ENCODE measurements around the gene LINGO4. TPM values are rescaled to one million over a fixed set of nuclear protein-coding genes. Genes with fewer than 3 reads are reported as not detected.

LINGO4 gene
- polyA plus RNA-seq, 6 donors from 2014 or later, result not detected

- peak overlapping the region in 1 of 6 donors; percentile 13 for H3K27ac Mint-ChIP-seq
- H3K36me3 Mint-ChIP-seq, result no peaks in the 10 kb centered on the region
- peaks cover 18 to 27% (median 20%) of the 10 kb centered on the region in 3 donors for H3K4me1 Mint-ChIP-seq
These were observed 24.8 kb upstream of the LINGO4 start for GRCh38 chr1:151830055-151830454.

GRCh38 chr1:151829352-151830046, 24.3 kb upstream of the LINGO4 start:
- peak overlapping the region in 1 of 8 donors; percentile 12 for H3K4me3 Mint-ChIP-seq
- H3K27me3 Mint-ChIP-seq, result peaks cover 8 to 44% (median 35%) of the 10 kb centered on the region in 3 donors
- DNase-seq (no peak), ATAC-seq (ENCODE audit: low read depth in 2 of 2) (no peak)
- no peaks in the 10 kb centered on the region for H3K9me3 Mint-ChIP-seq
- no peaks in the 10 kb centered on the region for H3K36me3 Mint-ChIP-seq
- H3K27ac Mint-ChIP-seq, result peak overlapping the region in 3 of 6 donors; percentile 13 to 49 (median 23)
- H3K4me1 Mint-ChIP-seq, result peaks cover 18 to 27% (median 20%) of the 10 kb centered on the region in 3 donors

More at GRCh38 chr1:151830055-151830454, 24.8 kb upstream of the LINGO4 start:
- Mint-ChIP-seq H3K27me3 (peaks cover 8 to 38% (median 30%) of the 10 kb centered on the region in 3 donors), H3K9me3 (no peaks in the 10 kb centered on the region), H3K4me3 (no peak overlapping the region)
- DNase-seq (no peak), ATAC-seq (ENCODE audit: low read depth in 2 of 2) (no peak)

GRCh38 chr1:151828921-151829320, 23.7 kb upstream of the LINGO4 start:
- peak overlapping the region in 1 of 8 donors; percentile 12 for H3K4me3 Mint-ChIP-seq
- H3K27ac Mint-ChIP-seq, result peak overlapping the region in 1 of 6 donors; percentile 49
- H3K9me3 Mint-ChIP-seq, result no peaks in the 10 kb centered on the region
- peaks cover 8 to 50% (median 41%) of the 10 kb centered on the region in 3 donors for H3K27me3 Mint-ChIP-seq
- ATAC-seq (ENCODE audit: low read depth in 2 of 2), result no peak
- H3K4me1 Mint-ChIP-seq, result peaks cover 18 to 27% (median 20%) of the 10 kb centered on the region in 3 donors
- DNase-seq, result no peak
- H3K36me3 Mint-ChIP-seq, result no peaks in the 10 kb centered on the region

- H3K9me3 Mint-ChIP-seq, result no peaks in the 10 kb centered on the region
- H3K4me3 Mint-ChIP-seq, result no peak overlapping the region
- DNase-seq, result no peak
- H3K4me1 Mint-ChIP-seq, result peaks cover 18 to 27% (median 20%) of the 10 kb centered on the region in 3 donors
- peaks cover 4 to 47% (median 42%) of the 10 kb centered on the region in 3 donors for H3K27me3 Mint-ChIP-seq
- no peak for ATAC-seq (ENCODE audit: low read depth in 2 of 2)
- H3K36me3 Mint-ChIP-seq, result no peaks in the 10 kb centered on the region
- no peak overlapping the region for H3K27ac Mint-ChIP-seq
These were observed 22.6 kb upstream of the LINGO4 start for GRCh38 chr1:151827853-151828252.

GRCh38 chr1:151825751-151826660, 20.8 kb upstream of the LINGO4 start:
- no peaks in the 10 kb centered on the region for H3K9me3 Mint-ChIP-seq
- peaks cover 14 to 27% (median 18%) of the 10 kb centered on the region in 3 donors for H3K4me1 Mint-ChIP-seq
- H3K27me3 Mint-ChIP-seq, result peaks cover 4 to 55% (median 35%) of the 10 kb centered on the region in 3 donors
- no peak overlapping the region for H3K27ac Mint-ChIP-seq
- DNase-seq (no peak), ATAC-seq (ENCODE audit: low read depth in 2 of 2) (no peak)
- H3K4me3 Mint-ChIP-seq, result no peak overlapping the region
- H3K36me3 Mint-ChIP-seq, result no peaks in the 10 kb centered on the region

- Mint-ChIP-seq H3K9me3 (no peaks in the 10 kb centered on the region), H3K4me3 (no peak overlapping the region), H3K36me3 (no peaks in the 10 kb centered on the region), H3K4me1 (peaks cover 11 to 21% (median 18%) of the 10 kb centered on the region in 3 donors), H3K27me3 (peaks cover 4 to 54% (median 34%) of the 10 kb centered on the region in 3 donors), H3K27ac (no peak overlapping the region)
- no peak for ATAC-seq (ENCODE audit: low read depth in 2 of 2)
- no peak for DNase-seq
These were observed 20.0 kb upstream of the LINGO4 start for GRCh38 chr1:151825204-151825603.

- DNase-seq, result no peak
- Mint-ChIP-seq H3K27me3 (peaks cover 4 to 38% (median 23%) of the 10 kb centered on the region in 3 donors), H3K36me3 (no peaks in the 10 kb centered on the region), H3K9me3 (no peaks in the 10 kb centered on the region), H3K4me1 (peaks cover 0 to 3% (median 3%) of the 10 kb centered on the region in 3 donors), H3K4me3 (no peak overlapping the region), H3K27ac (no peak overlapping the region)
- no peak for ATAC-seq (ENCODE audit: low read depth in 2 of 2)
These were observed 18.0 kb upstream of the LINGO4 start for GRCh38 chr1:151823175-151823574.

GRCh38 chr1:151822404-151822803, 17.2 kb upstream of the LINGO4 start:
- peaks cover 0 to 5% (median 0%) of the 10 kb centered on the region in 3 donors for H3K4me1 Mint-ChIP-seq
- H3K4me3 Mint-ChIP-seq, result no peak overlapping the region
- no peaks in the 10 kb centered on the region for H3K36me3 Mint-ChIP-seq

GRCh38 chr1:151820940-151821339, 15.7 kb upstream of the LINGO4 start:
- Mint-ChIP-seq H3K4me3 (no peak overlapping the region), H3K36me3 (no peaks in the 10 kb centered on the region), H3K9me3 (no peaks in the 10 kb centered on the region), H3K27ac (peak overlapping the region in 1 of 6 donors; percentile 84), H3K27me3 (peaks cover 7 to 38% (median 23%) of the 10 kb centered on the region in 3 donors), H3K4me1 (peaks cover 2 to 11% (median 4%) of the 10 kb centered on the region in 3 donors)
- ATAC-seq (ENCODE audit: low read depth in 2 of 2), result peak in 1 of 2 donors; percentile 35
- no peak for DNase-seq

More at GRCh38 chr1:151822404-151822803, 17.2 kb upstream of the LINGO4 start:
- ATAC-seq (ENCODE audit: low read depth in 2 of 2) (no peak), DNase-seq (no peak)
- peaks cover 4 to 35% (median 16%) of the 10 kb centered on the region in 3 donors for H3K27me3 Mint-ChIP-seq
- H3K27ac Mint-ChIP-seq, result peak overlapping the region in 1 of 6 donors; percentile 81
- H3K9me3 Mint-ChIP-seq, result no peaks in the 10 kb centered on the region

- Mint-ChIP-seq H3K4me3 (no peak overlapping the region), H3K27me3 (peaks cover 8 to 31% (median 22%) of the 10 kb centered on the region in 3 donors), H3K4me1 (peaks cover 4 to 13% (median 7%) of the 10 kb centered on the region in 3 donors), H3K9me3 (no peaks in the 10 kb centered on the region), H3K27ac (no peak overlapping the region), H3K36me3 (no peaks in the 10 kb centered on the region)
- no peak for DNase-seq
- ATAC-seq (ENCODE audit: low read depth in 2 of 2), result no peak
These were observed 14.9 kb upstream of the LINGO4 start for GRCh38 chr1:151819976-151820623.

GRCh38 chr1:151819227-151819835, 14.1 kb upstream of the LINGO4 start:
- Mint-ChIP-seq H3K27ac (peak overlapping the region in 1 of 6 donors; percentile 56), H3K27me3 (peaks cover 8 to 28% (median 21%) of the 10 kb centered on the region in 3 donors), H3K4me3 (no peak overlapping the region), H3K4me1 (peaks cover 4 to 13% (median 7%) of the 10 kb centered on the region in 3 donors), H3K36me3 (no peaks in the 10 kb centered on the region), H3K9me3 (no peaks in the 10 kb centered on the region)
- DNase-seq (no peak), ATAC-seq (ENCODE audit: low read depth in 2 of 2) (no peak)

- no peak overlapping the region for H3K27ac Mint-ChIP-seq
- no peak overlapping the region for H3K4me3 Mint-ChIP-seq
- ATAC-seq (ENCODE audit: low read depth in 2 of 2) (peak in 1 of 2 donors; percentile 30), DNase-seq (no peak)
- peaks cover 4 to 14% (median 7%) of the 10 kb centered on the region in 3 donors for H3K4me1 Mint-ChIP-seq
- no peaks in the 10 kb centered on the region for H3K9me3 Mint-ChIP-seq
- H3K27me3 Mint-ChIP-seq, result peaks cover 8 to 22% (median 13%) of the 10 kb centered on the region in 3 donors
- no peaks in the 10 kb centered on the region for H3K36me3 Mint-ChIP-seq
These were observed 12.1 kb upstream of the LINGO4 start for GRCh38 chr1:151817353-151817730.

Data from naive B cell (primary cell).